IMR-90 (cell line): ENCODE data around the gene SLC25A21. TPM values are rescaled to one million over a fixed set of nuclear protein-coding genes. Genes with fewer than 3 reads are reported as not detected.
A peak's percentile ranks its signal among the peaks of the same experiment; 100 is the strongest.

Experiments
- ATAC-seq: fragments of 200-7000 bp; cut with Tn5 transposase; 2 replicates; pipeline ENCODE4 v1.9.1; 2020; ENCODE audit warnings: low read depth, mild to moderate bottlenecking, moderate library complexity
- BruUV-seq: library from RNA; stranded (reverse); fragments of 400-500 nt; replicated peaks from 2 replicates; lab custom pipeline; 2021; lab: Mats Ljungman, UMichigan
- CTCF ChIA-PET: fragments of 300-600 bp; formaldehyde crosslinking; extraction: SDS; loops from one replicate; lab custom pipeline; 2021; ENCODE audit warnings: antibody characterized with exemption; lab: Yijun Ruan, JAX
- POLR2A ChIA-PET: fragments of 300-600 bp; sonication (Branson Sonifier 250); formaldehyde crosslinking; loops from one replicate; lab custom pipeline; 2022; ENCODE audit warnings: antibody characterized with exemption; ENCODE audit not compliant: unreplicated experiment; lab: Charles Lee
- DNase-seq: peaks from one replicate; pipeline ENCODE4 v3.0.0; 2013
- H2AFZ ChIP-seq: replicated peaks from 2 replicates; pipeline ENCODE3; 2013; ENCODE audit warnings: low read length, mild to moderate bottlenecking; ENCODE audit not compliant: poor library complexity
- H2AK5ac ChIP-seq: 2 replicates; pipeline ENCODE4 v1.6.1; 2013; ENCODE audit warnings: low read depth, low read length, inconsistent platforms
- H2AK9ac ChIP-seq: replicated peaks from 2 replicates; pipeline ENCODE3; 2013; ENCODE audit warnings: mild to moderate bottlenecking, low read depth, low read length, moderate library complexity; ENCODE audit not compliant: poor library complexity
- H2BK120ac ChIP-seq: 2 replicates; pipeline ENCODE4 v1.6.1; 2013; ENCODE audit warnings: low read depth, low read length, inconsistent platforms
- H2BK15ac ChIP-seq: 3 replicates; pipeline ENCODE4 v1.6.1; 2013; ENCODE audit warnings: low read depth, low read length, inconsistent platforms
- H2BK20ac ChIP-seq: 2 replicates; pipeline ENCODE4 v1.6.1; 2013; ENCODE audit warnings: low read depth, mild to moderate bottlenecking, inconsistent platforms, low read length, moderate library complexity
- H2BK5ac ChIP-seq: 2 replicates; pipeline ENCODE4 v1.6.1; 2013; ENCODE audit warnings: mild to moderate bottlenecking, low read depth, low read length, inconsistent platforms; ENCODE audit not compliant: poor library complexity, severe bottlenecking
- H3K14ac ChIP-seq: replicated peaks from 2 replicates; pipeline ENCODE4 v1.6.1; 2013; ENCODE audit warnings: low read depth, low read length, inconsistent platforms
- H3K18ac ChIP-seq: 2 replicates; pipeline ENCODE4 v1.6.1; 2013; ENCODE audit warnings: low read depth, low read length, control low read depth
- H3K23ac ChIP-seq: 2 replicates; pipeline ENCODE4 v1.6.1; 2013; ENCODE audit warnings: low read depth, low read length, inconsistent platforms
- H3K27ac ChIP-seq: 2 replicates; pipeline ENCODE4 v1.5.1; 2013; ENCODE audit warnings: mild to moderate bottlenecking, control low read depth, low read length; ENCODE audit not compliant: insufficient read depth
- H3K27me3 ChIP-seq: 2 replicates; pipeline ENCODE4 v1.6.1; 2013; ENCODE audit warnings: low read length; ENCODE audit not compliant: control insufficient read depth, insufficient read depth
- H3K36me3 ChIP-seq: 2 replicates; pipeline ENCODE4 v1.6.1; 2013; ENCODE audit warnings: low read length, mixed read lengths; ENCODE audit not compliant: control insufficient read depth, insufficient read depth
- H3K4ac ChIP-seq: 2 replicates; pipeline ENCODE4 v1.6.1; 2013; ENCODE audit warnings: low read depth, low read length, inconsistent platforms
- H3K4me1 ChIP-seq: 2 replicates; pipeline ENCODE4 v1.6.1; 2013; ENCODE audit warnings: low read length, mixed read lengths; ENCODE audit not compliant: control insufficient read depth, insufficient read depth
- H3K4me2 ChIP-seq: 2 replicates; pipeline ENCODE4 v1.6.1; 2013; ENCODE audit warnings: low read depth, mild to moderate bottlenecking, control low read depth, low read length, moderate library complexity
- H3K4me3 ChIP-seq: 2 replicates; pipeline ENCODE4 v1.5.1; 2013; ENCODE audit warnings: low read depth, mild to moderate bottlenecking, control low read depth, low read length, moderate library complexity; ENCODE audit not compliant: insufficient read depth
- H3K56ac ChIP-seq: 2 replicates; pipeline ENCODE4 v1.6.1; 2013; ENCODE audit warnings: low read length, inconsistent platforms; ENCODE audit not compliant: insufficient read depth; ENCODE audit errors: extremely low read depth
- H3K79me1 ChIP-seq, 2 experiments: 2 replicates each; pipeline ENCODE4 v1.6.1; 2013; ENCODE audit warnings: low read length in 2 of 2, inconsistent platforms in 1 of 2, low read depth in 1 of 2
- H3K9ac ChIP-seq: 2 replicates; pipeline ENCODE4 v1.6.1; 2013; ENCODE audit warnings: low read depth, low read length, control low read depth
- H3K9me1 ChIP-seq: 2 replicates; pipeline ENCODE4 v1.6.1; 2013; ENCODE audit warnings: low read length, inconsistent platforms; ENCODE audit not compliant: insufficient read depth
- H3K9me3 ChIP-seq: 2 replicates; pipeline ENCODE4 v1.6.1; 2013; ENCODE audit warnings: low read length; ENCODE audit not compliant: control insufficient read depth, insufficient read depth
- H4K20me1 ChIP-seq: 2 replicates; pipeline ENCODE4 v1.6.1; 2013; ENCODE audit warnings: low read length, inconsistent platforms; ENCODE audit not compliant: insufficient read depth
- H4K5ac ChIP-seq: 2 replicates; pipeline ENCODE4 v1.6.1; 2013; ENCODE audit warnings: mild to moderate bottlenecking, low read depth, low read length, control low read depth
- H4K8ac ChIP-seq, 2 experiments: 2 replicates each; pipeline ENCODE4 v1.6.1; 2013; ENCODE audit warnings: low read depth in 2 of 2, low read length in 2 of 2, control low read depth in 1 of 2, inconsistent platforms in 1 of 2
- H4K91ac ChIP-seq: 2 replicates; pipeline ENCODE4 v1.6.1; 2013; ENCODE audit warnings: low read depth, low read length, inconsistent platforms; ENCODE audit not compliant: insufficient read depth
- BHLHE40 ChIP-seq: fragments of 150-350 bp; IDR thresholded peaks from 2 replicates; pipeline ENCODE4 v1.6.1; 2016; ENCODE audit warnings: mild to moderate bottlenecking, low read depth, low read length
- CEBPB ChIP-seq: IDR thresholded peaks from 2 replicates; pipeline ENCODE4 v1.6.1; 2012; ENCODE audit warnings: low read depth, low read length, improper control_type of control experiment
- CHD1 ChIP-seq: IDR thresholded peaks from 2 replicates; pipeline ENCODE4 v1.6.1; 2012; ENCODE audit warnings: low read depth, low read length, improper control_type of control experiment
- CTCF ChIP-seq: conservative IDR thresholded peaks from 2 replicates; pipeline ENCODE4 v1.5.1; 2012; ENCODE audit warnings: mild to moderate bottlenecking, low read depth, low read length, improper control_type of control experiment
- ELK1 ChIP-seq: fragments of 150-350 bp; IDR thresholded peaks from 2 replicates; pipeline ENCODE4 v1.6.1; 2016; ENCODE audit warnings: low read depth, mild to moderate bottlenecking, low read length, moderate library complexity, borderline replicate concordance
- FOS ChIP-seq: fragments of 150-350 bp; IDR thresholded peaks from 2 replicates; pipeline ENCODE4 v1.6.1; 2016; ENCODE audit warnings: low read depth, low read length
- MAZ ChIP-seq: IDR thresholded peaks from 2 replicates; pipeline ENCODE4 v1.6.1; 2012; ENCODE audit warnings: low read depth, mild to moderate bottlenecking, low read length, improper control_type of control experiment, moderate library complexity, borderline replicate concordance
- NFE2L2 ChIP-seq: fragments of 150-350 bp; IDR thresholded peaks from 2 replicates; pipeline ENCODE4 v1.6.1; 2016; ENCODE audit warnings: low read depth, mild to moderate bottlenecking, low read length
- POLR2A ChIP-seq: IDR thresholded peaks from 2 replicates; pipeline ENCODE4 v1.6.1; 2012; ENCODE audit warnings: mild to moderate bottlenecking, low read depth, low read length
- RCOR1 ChIP-seq: IDR thresholded peaks from 2 replicates; pipeline ENCODE4 v1.6.1; 2012; ENCODE audit warnings: mild to moderate bottlenecking, low read length, improper control_type of control experiment; ENCODE audit not compliant: insufficient replicate concordance
- RFX5 ChIP-seq: IDR thresholded peaks from 2 replicates; pipeline ENCODE4 v1.8.0; 2012; ENCODE audit warnings: low read depth, mild to moderate bottlenecking, low read length, moderate library complexity
- SMC3 ChIP-seq: fragments of 150-350 bp; IDR thresholded peaks from 2 replicates; pipeline ENCODE4 v1.6.1; 2016; ENCODE audit warnings: low read depth, mild to moderate bottlenecking, antibody characterized with exemption, low read length, moderate library complexity
- WGBS, 2 experiments: methylation state at CpG; one replicate each; pipeline versions ENCODE4 v1.1.5 to v1.1.7; 2013; ENCODE audit warnings: missing lambda C conversion rate in 2 of 2; ENCODE audit not compliant: insufficient read length in 1 of 2; ENCODE audit errors: extremely low coverage in 2 of 2; 5-methylcytosine and 5-hydroxymethylcytosine counted together
- dilution Hi-C: fragments of 300-500 bp; cut with HindIII; formaldehyde crosslinking; loops from one replicate; pipeline ENCODE4 v1.14.3; 2018; ENCODE audit warnings: low sequenced_read_pairs; ENCODE audit not compliant: unreplicated experiment
- in situ Hi-C: fragments of 300-500 bp; cut with MboI; formaldehyde crosslinking; loops from 3 replicates; pipeline ENCODE4 v1.14.3; 2019; ENCODE audit warnings: low sequenced_read_pairs, inconsistent platforms, mixed read lengths
- intact Hi-C: fragments of 100-400 bp; cut with micrococcal nuclease; formaldehyde crosslinking; loops from 2 replicates; pipeline ENCODE4 v1.10.0; 2022
- polyA plus RNA-seq, 3 experiments: library from polyadenylated mRNA; depleted of rRNA; stranded (reverse); fragments of >200 nt; gene quantifications; 2 replicates each; pipeline ENCODE4 v1.2.3, GENCODE V29; 2012; ENCODE audit warnings: low replicate concordance in 1 of 3
- total RNA-seq: library from RNA; depleted of rRNA; stranded (reverse); fragments of >200 nt; gene quantifications from 2 replicates; pipeline ENCODE4 v1.2.3, GENCODE V29; 2012

SLC25A21 gene
- total and polyA plus RNA-seq, 2 of the 4 experiments (the other 2 are of a cell fraction) = 0.62 to 0.90 TPM

GRCh38 chr14:36661506-36662257, 510.7 kb downstream of the SLC25A21 start, which contains the start of gene PAX9:
TSS of gene PAX9 (plus strand) at chr14:36661860. CDS start at chr14:36662090, 230 bp downstream.
- no peak within 1 kb of the TSS for H3K9ac ChIP-seq
- intact Hi-C loops = no loop called here
- CTCF ChIA-PET = interaction anchor here (0.6 kb wide), 1 partner anchor 35 kb away, joined by 3 read pairs; no protein-coding TSS in a partner anchor

More at GRCh38 chr14:36661506-36662257, 510.7 kb downstream of the SLC25A21 start, which contains the start of gene PAX9:
- H4K20me1 ChIP-seq = no peaks in the 10 kb centered on the region
- no peak within 1 kb of the TSS for H2BK15ac ChIP-seq
- H2BK5ac ChIP-seq = no peak within 1 kb of the TSS
- no peak within 1 kb of the TSS for H2AK5ac ChIP-seq
- 0% methylated on average over 16 of the region's 44 CpGs; no CpG with 5 or more reads in 1 of the 2 experiments for WGBS, 2 experiments
- no peaks in the 10 kb centered on the region for H3K36me3 ChIP-seq
- H4K8ac ChIP-seq = no peak within 1 kb of the TSS
- peak within 1 kb of the TSS; percentile 84 for H3K4me2 ChIP-seq
- peak within 1 kb of the TSS; percentile 41 for H3K4me3 ChIP-seq
- in situ Hi-C loops = no loop called here
- H2BK120ac ChIP-seq = no peak within 1 kb of the TSS
- no peak within 1 kb of the TSS for H2AK9ac ChIP-seq
- BruUV-seq = no TSS peak
- no peak for TF ChIP-seq NFE2L2
- TF ChIP-seq RCOR1 = no peak
- TF ChIP-seq CHD1 = no peak
- no peak for TF ChIP-seq ELK1
- TF ChIP-seq BHLHE40 = no peak
- TF ChIP-seq POLR2A = no peak
- no peak for TF ChIP-seq SMC3
- no peak for TF ChIP-seq CTCF
- no peak for TF ChIP-seq FOS
- no peak for TF ChIP-seq RFX5
- TF ChIP-seq CEBPB = no peak
- no peak for TF ChIP-seq MAZ
- dilution Hi-C loops = no loop called here
- H2BK20ac ChIP-seq = no peak within 1 kb of the TSS
- no peak within 1 kb of the TSS for H4K91ac ChIP-seq
- H3K9me3 ChIP-seq = peaks cover 13% of the 10 kb centered on the region; the same call in 1 of the 2 replicates
- peaks cover 7% of the 10 kb centered on the region; the same call in 1 of the 2 replicates for H3K4me1 ChIP-seq
- H3K27ac ChIP-seq = no peak within 1 kb of the TSS
- no peaks in the 10 kb centered on the region for H3K79me1 ChIP-seq
- POLR2A ChIA-PET = no interaction called here
- H2AFZ ChIP-seq = peak within 1 kb of the TSS; percentile 79
- H3K9me1 ChIP-seq = no peaks in the 10 kb centered on the region
- no peak within 1 kb of the TSS for H4K5ac ChIP-seq
- no peak within 1 kb of the TSS for H3K4ac ChIP-seq
- H3K18ac ChIP-seq = no peak within 1 kb of the TSS
- H3K23ac ChIP-seq = no peak within 1 kb of the TSS
- H3K56ac ChIP-seq = no peak within 1 kb of the TSS
- peak; percentile 87 for ATAC-seq
- peaks cover 93% of the 10 kb centered on the region for H3K27me3 ChIP-seq
- peak; percentile 41 for DNase-seq
- H3K14ac ChIP-seq = no peak within 1 kb of the TSS
